Panc1 (cell line): Measurements from ENCODE around the gene MYLK. TPM values are rescaled to one million over a fixed set of nuclear protein-coding genes. Genes with fewer than 3 reads are reported as not detected.

Source experiments
- ATAC-seq: fragments of 200-7000 bp; cut with Tn5 transposase; 2 replicates; pipeline ENCODE4 v1.9.1; 2020; ENCODE audit warnings: mild to moderate bottlenecking, moderate library complexity
- BruUV-seq: library from RNA; stranded (reverse); fragments of 400-500 nt; replicated peaks from 2 replicates; lab custom pipeline; 2021; lab: Mats Ljungman, UMichigan
- CTCF ChIA-PET: fragments of 300-600 bp; sonication (Branson Sonifier 250); formaldehyde crosslinking; loops from one replicate; lab custom pipeline; 2022; ENCODE audit warnings: antibody characterized with exemption; lab: Charles Lee
- POLR2A ChIA-PET: fragments of 300-600 bp; sonication (Branson Sonifier 250); formaldehyde crosslinking; loops from one replicate; lab custom pipeline; 2022; ENCODE audit warnings: antibody characterized with exemption; lab: Charles Lee
- DNase-seq: peaks from one replicate; pipeline ENCODE4 v3.0.0-alpha.2; 2010; ENCODE audit warnings: low read depth, low spot score
- H3K27ac ChIP-seq: 2 replicates; pipeline ENCODE4 v1.5.1; 2011; ENCODE audit warnings: mild to moderate bottlenecking, low read length, inconsistent platforms
- H3K27me3 ChIP-seq: fragments of 200-500 bp; sonication (Bioruptor generic); 2 replicates; pipeline ENCODE4 v1.6.0; 2014; ENCODE audit warnings: low read length, inconsistent platforms; ENCODE audit not compliant: control insufficient read depth, insufficient read depth
- H3K36me3 ChIP-seq: fragments of 200-500 bp; sonication (Bioruptor generic); 2 replicates; pipeline ENCODE4 v1.5.1; 2014; ENCODE audit warnings: inconsistent platforms, mild to moderate bottlenecking, low read length, moderate library complexity; ENCODE audit not compliant: control insufficient read depth, insufficient read depth
- H3K4me1 ChIP-seq: 2 replicates; pipeline ENCODE4 v1.5.1; 2011; ENCODE audit warnings: inconsistent platforms, mild to moderate bottlenecking, low read length, moderate library complexity; ENCODE audit not compliant: control insufficient read depth, insufficient read depth
- H3K4me3 ChIP-seq, 2 experiments: 2 replicates each; pipeline ENCODE4 v1.5.1; 2011 to 2012; ENCODE audit warnings: low read depth in 2 of 2, low read length in 2 of 2, mild to moderate bottlenecking in 2 of 2, inconsistent platforms in 1 of 2, moderate library complexity in 1 of 2
- H3K9me3 ChIP-seq: fragments of 200-500 bp; sonication (Bioruptor generic); 2 replicates; pipeline ENCODE4 v1.5.1; 2014; ENCODE audit warnings: low read depth, mild to moderate bottlenecking, inconsistent platforms, low read length, moderate library complexity; ENCODE audit not compliant: control insufficient read depth, insufficient read depth
- CTCF ChIP-seq: fragments of 450-650 bp; IDR thresholded peaks from 2 replicates; pipeline ENCODE4 v1.5.1; 2017; ENCODE audit warnings: mild to moderate bottlenecking
- POLR2AphosphoS5 ChIP-seq: IDR thresholded peaks from 2 replicates; pipeline ENCODE4 v1.6.1; 2012; ENCODE audit warnings: mild to moderate bottlenecking, low read depth, low read length, moderate library complexity
- SIN3A ChIP-seq: IDR thresholded peaks from 2 replicates; pipeline ENCODE4 v1.6.1; 2012; ENCODE audit warnings: low read depth, mild to moderate bottlenecking, low read length, moderate library complexity, borderline replicate concordance; ENCODE audit not compliant: insufficient read depth
- TCF7L2 ChIP-seq: IDR thresholded peaks from 2 replicates; pipeline ENCODE4 v1.6.1; 2011; ENCODE audit warnings: mild to moderate bottlenecking, low read depth, low read length, inconsistent platforms
- in situ Hi-C: cut with HindIII; loops from 2 replicates; pipeline ENCODE4 v1.10.0; 2016; ENCODE audit warnings: low sequenced_read_pairs, low pct_unique_long_range_greater_than_20kb
- intact Hi-C: fragments of 100-400 bp; cut with micrococcal nuclease; formaldehyde crosslinking; loops from one replicate; pipeline ENCODE4 v1.10.0; 2022; ENCODE audit not compliant: unreplicated experiment
- total RNA-seq: library from RNA; stranded (reverse); gene quantifications from one replicate; pipeline ENCODE4 v1.2.1, GENCODE V29; 2021; ENCODE audit not compliant: unreplicated experiment
- TF ChIP-seq, protein P1 (sequence below), 2 experiments: IDR thresholded peaks; 2 replicates each; pipeline ENCODE4 v1.6.1; 2011 to 2012; ENCODE audit warnings: low read depth in 2 of 2, control low read depth in 1 of 2, low read length in 1 of 2, mild to moderate bottlenecking in 1 of 2, moderate library complexity in 1 of 2; ENCODE audit not compliant: insufficient read depth in 1 of 2

MYLK gene
- total RNA-seq, 1 experiment from 2014 or later = 29.7 TPM

DNA sequence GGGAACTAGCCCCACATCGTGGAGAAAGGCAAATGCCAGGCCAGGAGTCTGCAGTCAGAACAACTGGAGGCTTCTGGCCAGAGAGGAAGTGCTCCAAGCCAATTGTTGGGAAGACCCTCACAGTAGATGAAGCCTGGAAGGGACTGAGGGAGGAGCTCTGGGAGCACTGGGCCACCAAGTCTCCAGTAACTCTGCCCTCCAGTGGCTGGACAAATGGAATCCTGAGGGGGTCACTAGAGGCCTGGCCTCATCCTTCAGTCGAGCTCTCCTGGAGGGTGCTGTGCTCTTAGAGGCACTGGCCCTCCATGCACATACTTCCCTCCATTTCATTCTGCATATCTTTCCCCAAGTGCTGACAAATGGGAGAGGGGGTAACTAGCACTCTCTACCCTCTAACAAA lies 103.0 kb downstream of the MYLK start:
- intact Hi-C loops (no loop called here), in situ Hi-C loops (no loop called here)
- Histone ChIP-seq H3K27me3 (no peaks in the 10 kb centered on the region), H3K4me1 (no peaks in the 10 kb centered on the region), H3K9me3 (no peaks in the 10 kb centered on the region), H3K36me3 (no peaks in the 10 kb centered on the region), H3K27ac (no peak overlapping the region), H3K4me3 (no peak overlapping the region)
- no peak for TF ChIP-seq TCF7L2
- TF ChIP-seq SIN3A = no peak
- TF ChIP-seq POLR2AphosphoS5 = no peak
- TF ChIP-seq, protein P1, sequence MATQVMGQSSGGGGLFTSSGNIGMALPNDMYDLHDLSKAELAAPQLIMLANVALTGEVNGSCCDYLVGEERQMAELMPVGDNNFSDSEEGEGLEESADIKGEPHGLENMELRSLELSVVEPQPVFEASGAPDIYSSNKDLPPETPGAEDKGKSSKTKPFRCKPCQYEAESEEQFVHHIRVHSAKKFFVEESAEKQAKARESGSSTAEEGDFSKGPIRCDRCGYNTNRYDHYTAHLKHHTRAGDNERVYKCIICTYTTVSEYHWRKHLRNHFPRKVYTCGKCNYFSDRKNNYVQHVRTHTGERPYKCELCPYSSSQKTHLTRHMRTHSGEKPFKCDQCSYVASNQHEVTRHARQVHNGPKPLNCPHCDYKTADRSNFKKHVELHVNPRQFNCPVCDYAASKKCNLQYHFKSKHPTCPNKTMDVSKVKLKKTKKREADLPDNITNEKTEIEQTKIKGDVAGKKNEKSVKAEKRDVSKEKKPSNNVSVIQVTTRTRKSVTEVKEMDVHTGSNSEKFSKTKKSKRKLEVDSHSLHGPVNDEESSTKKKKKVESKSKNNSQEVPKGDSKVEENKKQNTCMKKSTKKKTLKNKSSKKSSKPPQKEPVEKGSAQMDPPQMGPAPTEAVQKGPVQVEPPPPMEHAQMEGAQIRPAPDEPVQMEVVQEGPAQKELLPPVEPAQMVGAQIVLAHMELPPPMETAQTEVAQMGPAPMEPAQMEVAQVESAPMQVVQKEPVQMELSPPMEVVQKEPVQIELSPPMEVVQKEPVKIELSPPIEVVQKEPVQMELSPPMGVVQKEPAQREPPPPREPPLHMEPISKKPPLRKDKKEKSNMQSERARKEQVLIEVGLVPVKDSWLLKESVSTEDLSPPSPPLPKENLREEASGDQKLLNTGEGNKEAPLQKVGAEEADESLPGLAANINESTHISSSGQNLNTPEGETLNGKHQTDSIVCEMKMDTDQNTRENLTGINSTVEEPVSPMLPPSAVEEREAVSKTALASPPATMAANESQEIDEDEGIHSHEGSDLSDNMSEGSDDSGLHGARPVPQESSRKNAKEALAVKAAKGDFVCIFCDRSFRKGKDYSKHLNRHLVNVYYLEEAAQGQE (IDR thresholded peaks at IDR 0.05; ENCODE audit: insufficient read depth in 1 of 2, low read depth in 2 of 2, low read length in 1 of 2) = no peak
- no peak for TF ChIP-seq CTCF
- CTCF ChIA-PET = no interaction called here
- ATAC-seq = peak; percentile 70; the same call in 1 of the 2 replicates
- POLR2A ChIA-PET = no interaction called here
- BruUV-seq = no TSS peak
- DNase-seq = no peak

- DNase-seq (no peak), ATAC-seq (peak; percentile 9; the same call in 1 of the 2 replicates)
- no peaks in the 10 kb centered on the region for H3K4me1 ChIP-seq
- intact Hi-C loops = no loop called here
- no peak overlapping the region for H3K4me3 ChIP-seq
- no peak overlapping the region for H3K27ac ChIP-seq
- ChIA-PET POLR2A (no interaction called here), CTCF (no interaction called here)
- H3K36me3 ChIP-seq = no peaks in the 10 kb centered on the region
- no peaks in the 10 kb centered on the region for H3K9me3 ChIP-seq
- BruUV-seq = no TSS peak
- in situ Hi-C loops = no loop called here
- no peak for TF ChIP-seq POLR2AphosphoS5
- TF ChIP-seq, protein P1 (IDR thresholded peaks at IDR 0.05; ENCODE audit: insufficient read depth in 1 of 2, low read depth in 2 of 2, low read length in 1 of 2) = peak in 1 of 2 experiments; percentile 53; a peak in 1 of 4 replicates
- H3K27me3 ChIP-seq = no peaks in the 10 kb centered on the region
These were observed 103.5 kb downstream of the MYLK start for GRCh38 chr3:123780656-123781055.
